OCI-LY1 (cell line): ENCODE results near the gene LYL1.

Experiments
- CTCF ChIP-seq: fragments of 200-600 bp; sonication (generic), shearing (Covaris generic); IDR thresholded peaks from 2 replicates; pipeline ENCODE4 v1.5.1; 2017; ENCODE audit warnings: mild to moderate bottlenecking, antibody characterized with exemption, low read length, moderate library complexity, mixed read lengths
- EZH2 ChIP-seq: fragments of 200-600 bp; sonication (generic), shearing (Covaris generic); IDR thresholded peaks from 2 replicates; pipeline ENCODE4 v1.8.0; 2017; ENCODE audit warnings: borderline replicate concordance, mixed run types, mild to moderate bottlenecking, antibody characterized with exemption, low read length, moderate library complexity, mixed read lengths

- TF ChIP-seq CTCF = no peak
- no peak for TF ChIP-seq EZH2
Measured at GRCh38 chr19:13122275-13122878, 19.7 kb upstream of the LYL1 start.
